Non-pigmented ciliary epithelial cell (primary cell): ENCODE data around the gene ABCC4.

Experiments used
- DNase-seq: peaks from one replicate; pipeline ENCODE4 v3.0.0-alpha.2; 2010; ENCODE audit warnings: low read depth

ABCC4 gene

DNA sequence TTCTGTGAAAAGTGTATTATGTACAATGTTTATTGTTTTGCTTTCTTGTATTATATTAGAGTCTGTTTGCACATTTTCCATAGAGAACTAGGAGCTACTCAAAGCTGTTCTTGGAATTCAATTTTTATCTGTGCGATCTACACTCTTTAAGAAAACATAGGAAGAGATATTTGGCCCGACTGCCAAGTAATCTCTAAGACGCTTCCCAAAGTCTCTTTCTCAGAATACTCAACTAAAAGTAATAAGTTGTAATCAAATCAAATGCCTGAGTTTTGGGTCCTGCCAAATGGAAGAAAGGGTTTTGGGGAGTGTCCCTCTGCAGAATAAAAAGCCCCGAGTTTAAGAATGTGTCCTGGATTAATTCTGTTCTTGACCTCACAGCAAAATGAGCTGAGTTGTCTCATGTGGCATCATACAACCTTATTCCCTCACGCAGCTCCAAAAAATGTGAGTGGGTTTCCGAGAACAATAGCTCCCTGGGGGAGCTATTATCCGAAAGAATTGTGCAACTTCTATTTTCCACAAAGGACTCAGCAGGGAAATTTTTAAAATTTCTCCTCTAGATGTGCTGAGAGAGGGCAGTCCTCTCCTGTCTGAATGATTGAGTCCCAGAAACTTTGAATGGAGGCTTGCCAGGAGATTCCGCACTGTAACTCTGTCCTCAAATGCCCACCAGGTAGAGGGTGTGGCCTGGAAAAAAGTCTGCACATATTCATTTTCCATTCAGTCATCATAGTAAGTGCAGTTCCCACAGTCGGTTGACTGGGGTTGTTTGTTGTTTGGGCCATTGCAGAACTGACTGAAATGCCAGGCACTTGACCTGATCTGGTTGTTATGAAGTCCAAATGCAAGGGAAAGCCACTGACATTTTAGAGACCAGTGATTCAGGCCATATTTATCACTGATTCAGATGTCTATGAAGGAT, 309.0 kb downstream of the ABCC4 start:
- no peak for DNase-seq

- no peak for DNase-seq
Measured at GRCh38 chr13:94988654-94989053, 312.6 kb downstream of the ABCC4 start.

GRCh38 chr13:94987869-94988268, 313.4 kb downstream of the ABCC4 start:
- no peak for DNase-seq

- no peak for DNase-seq
Measured at GRCh38 chr13:94987081-94987480, 314.2 kb downstream of the ABCC4 start.

DNA sequence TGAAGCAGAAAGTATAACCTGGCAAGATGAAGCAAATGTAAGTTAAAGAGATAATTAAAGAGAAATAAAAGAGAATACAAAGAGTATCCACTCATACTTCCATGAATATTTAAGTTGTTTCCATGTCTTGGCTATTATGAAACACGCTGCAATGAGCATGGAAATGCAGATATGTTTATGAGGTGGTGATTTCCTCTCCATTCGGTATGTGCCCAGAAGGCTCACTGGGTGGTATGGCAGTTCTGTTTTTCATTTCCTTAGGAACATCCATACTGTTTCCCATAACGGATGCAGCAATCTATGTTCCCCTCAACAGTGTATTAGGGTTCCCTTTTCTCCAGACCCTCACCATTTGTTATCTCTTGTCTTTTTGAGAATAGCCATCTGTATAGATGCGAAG, 316.3 kb downstream of the ABCC4 start:
- DNase-seq: no peak

- no peak for DNase-seq
Measured at GRCh38 chr13:94978516-94978915, 322.7 kb downstream of the ABCC4 start.

- no peak for DNase-seq
Measured at GRCh38 chr13:94974015-94974951, 327.0 kb downstream of the ABCC4 start.

- DNase-seq: no peak
Measured at GRCh38 chr13:94972262-94972661, 329.0 kb downstream of the ABCC4 start.
